ENCODE data around the gene UBD. TPM values are rescaled to one million over a fixed set of nuclear protein-coding genes. Genes with fewer than 3 reads are reported as not detected.

UBD gene
- total RNA-seq, 1 experiment from 2014 or later, result 4.9 TPM

- Histone ChIP-seq H3K27me3 (replicated peaks; ENCODE audit: control insufficient read depth, insufficient read depth, low read length) (no peaks in the 10 kb centered on the region), H3K9me3 (no peaks in the 10 kb centered on the region), H3K36me3 (ENCODE audit: control insufficient read depth, insufficient read depth, low read length) (no peaks in the 10 kb centered on the region), H3K4me1 (peaks cover 7% of the 10 kb centered on the region; the same call in 1 of the 2 replicates), H3K4me3 (ENCODE audit: low read depth, low read length) (no peak overlapping the region)
- intact Hi-C loops (cut with micrococcal nuclease; ENCODE audit: unreplicated experiment), result no loop called here
- CTCF ChIA-PET, result no interaction called here
- no TSS peak for BruUV-seq (replicated peaks)
- POLR2A ChIA-PET, result no interaction called here
- TF ChIP-seq CTCF (IDR thresholded peaks at IDR 0.05; ENCODE audit: insufficient read depth in 1 of 2, low read depth in 1 of 2, low read length in 1 of 2, severe bottlenecking in 1 of 2, unreplicated experiment in 1 of 2), result no peak
- Mint-ChIP-seq H3K4me3 (ENCODE audit: unreplicated experiment) (no peak overlapping the region), H3K9me3 (ENCODE audit: unreplicated experiment) (peaks cover 19% of the 10 kb centered on the region), H3K4me1 (ENCODE audit: low read depth, unreplicated experiment) (peaks cover 6% of the 10 kb centered on the region), H3K27me3 (ENCODE audit: insufficient read depth, unreplicated experiment) (no peaks in the 10 kb centered on the region), H3K36me3 (ENCODE audit: insufficient read depth, unreplicated experiment) (no peaks in the 10 kb centered on the region), H3K27ac (ENCODE audit: unreplicated experiment) (no peak overlapping the region)
- DNase-seq, result no peak
Measured at GRCh38 chr6:29554764-29555163, 4.8 kb downstream of the UBD start.

GRCh38 chr6:29553268-29554057, 6.1 kb downstream of the UBD start:
- no TSS peak for BruUV-seq (replicated peaks)
- no peaks in the 10 kb centered on the region for H3K36me3 Mint-ChIP-seq (ENCODE audit: insufficient read depth, unreplicated experiment)
- H3K4me3 Mint-ChIP-seq (ENCODE audit: unreplicated experiment), result no peak overlapping the region
- H3K27ac Mint-ChIP-seq (ENCODE audit: unreplicated experiment), result no peak overlapping the region
- H3K4me1 ChIP-seq, result no peaks in the 10 kb centered on the region
- ChIA-PET CTCF (no interaction called here), POLR2A (no interaction called here)
- intact Hi-C loops (cut with micrococcal nuclease; ENCODE audit: unreplicated experiment), result no loop called here
- peaks cover 19% of the 10 kb centered on the region for H3K9me3 Mint-ChIP-seq (ENCODE audit: unreplicated experiment)
- no peaks in the 10 kb centered on the region for H3K4me1 Mint-ChIP-seq (ENCODE audit: low read depth, unreplicated experiment)
- no peaks in the 10 kb centered on the region for H3K27me3 ChIP-seq (replicated peaks; ENCODE audit: control insufficient read depth, insufficient read depth, low read length)
- no peak for DNase-seq
- no peaks in the 10 kb centered on the region for H3K9me3 ChIP-seq
- H3K4me3 ChIP-seq (ENCODE audit: low read depth, low read length), result no peak overlapping the region
- no peak for TF ChIP-seq CTCF (IDR thresholded peaks at IDR 0.05; ENCODE audit: insufficient read depth in 1 of 2, low read depth in 1 of 2, low read length in 1 of 2, severe bottlenecking in 1 of 2, unreplicated experiment in 1 of 2)
- H3K27me3 Mint-ChIP-seq (ENCODE audit: insufficient read depth, unreplicated experiment), result peaks cover 2% of the 10 kb centered on the region
- no peaks in the 10 kb centered on the region for H3K36me3 ChIP-seq (ENCODE audit: control insufficient read depth, insufficient read depth, low read length)

GRCh38 chr6:29552512-29553051, 7.0 kb downstream of the UBD start:
- Histone ChIP-seq H3K9me3 (no peaks in the 10 kb centered on the region), H3K36me3 (ENCODE audit: control insufficient read depth, insufficient read depth, low read length) (no peaks in the 10 kb centered on the region), H3K27me3 (replicated peaks; ENCODE audit: control insufficient read depth, insufficient read depth, low read length) (no peaks in the 10 kb centered on the region), H3K4me3 (ENCODE audit: low read depth, low read length) (no peak overlapping the region), H3K4me1 (no peaks in the 10 kb centered on the region)
- Mint-ChIP-seq H3K4me3 (ENCODE audit: unreplicated experiment) (no peak overlapping the region), H3K27ac (ENCODE audit: unreplicated experiment) (no peak overlapping the region), H3K27me3 (ENCODE audit: insufficient read depth, unreplicated experiment) (peaks cover 9% of the 10 kb centered on the region), H3K4me1 (ENCODE audit: low read depth, unreplicated experiment) (no peaks in the 10 kb centered on the region), H3K36me3 (ENCODE audit: insufficient read depth, unreplicated experiment) (no peaks in the 10 kb centered on the region), H3K9me3 (ENCODE audit: unreplicated experiment) (peaks cover 19% of the 10 kb centered on the region)
- ChIA-PET CTCF (no interaction called here), POLR2A (no interaction called here)
- no peak for TF ChIP-seq CTCF (IDR thresholded peaks at IDR 0.05; ENCODE audit: insufficient read depth in 1 of 2, low read depth in 1 of 2, low read length in 1 of 2, severe bottlenecking in 1 of 2, unreplicated experiment in 1 of 2)
- no TSS peak for BruUV-seq (replicated peaks)
- intact Hi-C loops (cut with micrococcal nuclease; ENCODE audit: unreplicated experiment), result no loop called here
- DNase-seq, result no peak
